ENCODE data around the gene FAM76A. TPM values are rescaled to one million over a fixed set of nuclear protein-coding genes. Genes with fewer than 3 reads are reported as not detected.

FAM76A gene
- total RNA-seq, result 10.3 TPM

DNA sequence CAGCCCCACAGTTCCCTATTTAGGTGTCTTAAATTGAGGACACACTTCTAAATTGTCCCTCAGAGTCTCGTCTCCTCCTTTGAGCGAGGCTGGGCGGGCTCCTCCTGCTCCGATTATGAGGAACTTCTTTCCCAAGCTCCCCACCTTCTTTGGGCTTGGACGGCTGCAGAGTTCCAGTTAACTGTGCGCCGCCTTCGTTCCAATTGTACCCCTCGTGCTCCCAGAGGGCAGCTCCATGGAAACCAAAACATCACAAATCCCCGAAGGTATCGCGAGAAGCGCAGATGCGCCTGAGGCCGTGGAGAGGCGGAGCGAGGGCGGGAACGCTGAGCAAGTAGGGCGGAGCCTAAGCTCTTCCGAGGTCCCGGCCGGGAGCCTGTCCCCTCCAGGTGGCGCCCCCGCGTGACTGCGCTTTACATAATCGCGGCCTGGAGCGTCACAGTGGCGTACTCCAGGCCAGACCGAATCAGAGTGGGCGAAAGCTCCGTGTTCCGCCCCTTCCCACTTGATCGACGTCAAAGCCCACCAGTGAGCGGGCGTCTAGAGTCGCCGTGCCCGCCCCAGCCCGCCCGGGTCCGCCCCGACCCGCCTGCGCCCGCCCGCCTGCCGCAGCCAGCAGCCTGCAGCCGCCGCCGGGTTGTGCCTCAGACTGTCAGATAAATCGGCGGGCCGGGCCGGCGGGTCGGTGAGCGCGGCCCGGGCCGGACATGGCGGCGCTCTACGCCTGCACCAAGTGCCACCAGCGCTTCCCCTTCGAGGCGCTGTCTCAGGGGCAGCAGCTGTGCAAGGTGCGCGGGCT lies at the start of gene FAM76A:
TSS of gene FAM76A (plus strand) at position 588 of the 799 bp plus-strand sequence. CDS start at position 708, 120 bp downstream.

DNA sequence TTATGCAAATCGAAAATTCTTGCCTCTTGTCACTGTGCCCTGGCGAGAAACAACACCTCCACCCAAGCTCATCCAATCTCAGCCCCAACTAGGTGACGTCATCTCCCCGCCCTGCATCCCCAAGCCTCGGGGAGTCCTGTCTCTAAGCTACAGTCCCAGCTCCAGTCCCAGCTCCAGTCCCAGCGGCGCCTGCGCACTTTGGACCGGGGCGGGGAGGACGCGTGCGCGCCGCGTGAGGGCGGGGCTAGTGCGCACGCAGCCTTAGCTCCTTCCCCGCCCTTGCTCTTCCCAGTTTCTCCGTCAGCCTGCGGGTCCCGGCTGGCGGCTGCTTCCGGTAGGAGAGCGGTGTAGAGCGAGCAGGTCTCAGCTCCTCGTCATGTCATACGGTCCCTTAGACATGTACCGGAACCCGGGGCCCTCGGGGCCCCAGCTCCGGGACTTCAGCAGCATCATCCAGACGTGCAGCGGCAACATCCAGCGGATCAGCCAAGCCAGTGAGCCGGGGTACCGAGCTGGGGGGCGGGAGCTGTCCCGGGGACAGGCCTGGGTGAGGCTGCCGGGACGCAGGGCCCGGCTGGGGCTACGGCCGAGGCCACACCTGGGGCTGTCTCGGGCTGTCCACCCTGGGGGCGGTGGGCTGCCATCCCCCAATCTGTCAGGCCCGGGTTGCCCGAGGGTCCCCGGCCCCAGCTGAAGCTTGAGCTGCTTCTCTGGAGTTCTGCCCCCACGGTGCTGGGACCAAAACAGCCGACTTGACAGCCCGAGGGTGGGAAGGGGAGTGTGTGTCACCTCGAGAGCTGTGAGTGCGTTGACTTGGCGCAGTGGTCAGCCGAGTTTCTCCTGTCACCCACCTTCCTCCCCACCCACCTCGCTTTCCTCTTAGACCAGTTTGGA lies 47.4 kb downstream of the FAM76A start, which contains the start of gene STX12:
TSS of gene STX12 (plus strand) at position 288 of the 894 bp plus-strand sequence. CDS start at position 377, 89 bp downstream.

Small RNA genes lying within 50 kb of the gene (small RNA-seq; reads per million reads assigned to genes)
- gene AL020997.2 (ENCODE audit: low replicate concordance) (not detected), gene RNU6-424P (ENCODE audit: low replicate concordance) (not detected)

Other genes with a start within 250 kb of the FAM76A start
- gene WASF2, start 235.8 kb upstream of the FAM76A start, total RNA-seq, result 10.0 TPM
- 27.2 TPM for gene AHDC1, start 121.8 kb upstream of the FAM76A start, total RNA-seq
- gene FGR, start 90.8 kb upstream of the FAM76A start, total RNA-seq, result 0.31 TPM
- 23.2 TPM for gene IFI6, start 53.8 kb upstream of the FAM76A start, total RNA-seq
- gene STX12, start 47.3 kb downstream of the FAM76A start, total RNA-seq, result 121 TPM
- gene PPP1R8, start 104.8 kb downstream of the FAM76A start, total RNA-seq, result 48.5 TPM
- 2.8 TPM for gene THEMIS2, start 146.6 kb downstream of the FAM76A start, total RNA-seq
- 62.3 TPM for gene RPA2, start 188.6 kb downstream of the FAM76A start, total RNA-seq
- not detected for gene SMPDL3B, start 209.0 kb downstream of the FAM76A start, total RNA-seq
- 4.7 TPM for gene XKR8, start 234.0 kb downstream of the FAM76A start, total RNA-seq

Measured in parietal lobe (tissue), 2 donors.